ENCODE data around the gene NCKAP5. TPM values are rescaled to one million over a fixed set of nuclear protein-coding genes. Genes with fewer than 3 reads are reported as not detected.

NCKAP5 gene
- total RNA-seq, 1 donor from 2014 or later: 7.9 TPM

GRCh38 chr2:133574620-133575019 lies 6.4 kb upstream of the NCKAP5 start:
- no peak for DNase-seq (ENCODE audit: low spot score)

GRCh38 chr2:133574186-133574585 lies 5.9 kb upstream of the NCKAP5 start:
- no peak for DNase-seq (ENCODE audit: low spot score)

GRCh38 chr2:133573491-133574162 lies 5.4 kb upstream of the NCKAP5 start:
- DNase-seq (ENCODE audit: low spot score): no peak

GRCh38 chr2:133571249-133571648 lies 3.0 kb upstream of the NCKAP5 start:
- DNase-seq (ENCODE audit: low spot score): no peak

GRCh38 chr2:133570542-133570941 lies 2.3 kb upstream of the NCKAP5 start:
- no peak for DNase-seq (ENCODE audit: low spot score)

- no peak for DNase-seq (ENCODE audit: low spot score)
Observed at GRCh38 chr2:133569286-133569830, 1.1 kb upstream of the NCKAP5 start.

- no peak for DNase-seq (ENCODE audit: low spot score)
Observed at GRCh38 chr2:133568598-133568997, 335 bp upstream of the NCKAP5 start.

GRCh38 chr2:133562558-133562957 lies 5.7 kb downstream of the NCKAP5 start:
- no peak for DNase-seq (ENCODE audit: low spot score)

GRCh38 chr2:133561045-133561852 lies 7.0 kb downstream of the NCKAP5 start:
- DNase-seq (ENCODE audit: low spot score): peak; percentile 81

GRCh38 chr2:133557614-133558013 lies 10.6 kb downstream of the NCKAP5 start:
- DNase-seq (ENCODE audit: low spot score): no peak

- DNase-seq (ENCODE audit: low spot score): no peak
Observed at GRCh38 chr2:133553838-133554408, 14.3 kb downstream of the NCKAP5 start.

GRCh38 chr2:133553251-133553650 lies 15.0 kb downstream of the NCKAP5 start:
- no peak for DNase-seq (ENCODE audit: low spot score)

GRCh38 chr2:133552821-133553220 lies 15.4 kb downstream of the NCKAP5 start:
- peak; percentile 13 for DNase-seq (ENCODE audit: low spot score)

- no peak for DNase-seq (ENCODE audit: low spot score)
Observed at GRCh38 chr2:133541797-133542196, 26.5 kb downstream of the NCKAP5 start.

- peak; percentile 70 for DNase-seq (ENCODE audit: low spot score)
Observed at GRCh38 chr2:133541376-133541775, 26.9 kb downstream of the NCKAP5 start.

GRCh38 chr2:133532919-133533318 lies 35.3 kb downstream of the NCKAP5 start:
- DNase-seq (ENCODE audit: low spot score): no peak

- DNase-seq (ENCODE audit: low spot score): no peak
Observed at GRCh38 chr2:133531382-133531781, 36.9 kb downstream of the NCKAP5 start.

- DNase-seq (ENCODE audit: low spot score): no peak
Observed at GRCh38 chr2:133530645-133531044, 37.6 kb downstream of the NCKAP5 start.

GRCh38 chr2:133526530-133527300 lies 41.5 kb downstream of the NCKAP5 start:
- DNase-seq (ENCODE audit: low spot score): peak; percentile 79

- DNase-seq (ENCODE audit: low spot score): no peak
Observed at GRCh38 chr2:133525613-133526529, 42.4 kb downstream of the NCKAP5 start.

- DNase-seq (ENCODE audit: low spot score): no peak
Observed at GRCh38 chr2:133525090-133525489, 43.2 kb downstream of the NCKAP5 start.

Measured in umbilical cord (tissue), 2 donors.